ENCODE measurements around the gene SRGAP2. TPM values are rescaled to one million over a fixed set of nuclear protein-coding genes. Genes with fewer than 3 reads are reported as not detected.
"Not testable (repeated sequence)": the region's sequence is repeated elsewhere in the genome, so short reads cannot be mapped to it uniquely, and the experiment has no call there.

SRGAP2 gene
- polyA plus RNA-seq, 1 donor from 2014 or later: 18.5 TPM

DNA sequence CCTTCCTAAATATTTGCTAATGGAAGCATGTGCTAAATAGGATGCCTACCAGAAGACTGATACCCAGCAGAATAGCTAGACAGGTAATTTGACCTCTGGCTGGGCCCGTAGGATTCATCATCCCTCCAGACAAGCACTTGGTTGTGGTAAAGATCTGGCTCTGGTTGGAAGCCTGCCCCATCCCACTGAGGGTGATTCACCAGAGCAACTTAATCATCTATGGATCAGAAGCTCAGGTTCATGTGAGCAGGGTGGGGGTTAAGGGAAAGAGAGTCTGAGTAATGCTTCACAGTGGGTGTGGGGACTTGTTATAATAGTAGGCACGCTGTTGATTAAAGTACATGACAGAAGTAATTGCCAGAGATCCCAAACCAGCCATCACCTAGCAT lies 27.2 kb upstream of the SRGAP2 start:
- not testable (repeated sequence) for H3K27ac ChIP-seq (ENCODE audit: low read length); H3K9ac ChIP-seq (ENCODE audit: low read length); H3K27me3 ChIP-seq (ENCODE audit: insufficient read depth, low read depth, low read length); H3K9me2 ChIP-seq (ENCODE audit: insufficient read depth, low read length); H3F3A ChIP-seq (ENCODE audit: insufficient read depth, low read length, poor library complexity, severe bottlenecking); H3K4me3 ChIP-seq (ENCODE audit: low read length); H3K4me2 ChIP-seq (ENCODE audit: low read length); H3K79me2 ChIP-seq (replicated peaks; ENCODE audit: insufficient read depth, low read length); H2AFZ ChIP-seq (ENCODE audit: low read depth, low read length); H3K9me3 ChIP-seq (ENCODE audit: low read length); H4K20me1 ChIP-seq (ENCODE audit: insufficient read depth); H3K36me3 ChIP-seq (ENCODE audit: insufficient read depth, low read length)

DNA sequence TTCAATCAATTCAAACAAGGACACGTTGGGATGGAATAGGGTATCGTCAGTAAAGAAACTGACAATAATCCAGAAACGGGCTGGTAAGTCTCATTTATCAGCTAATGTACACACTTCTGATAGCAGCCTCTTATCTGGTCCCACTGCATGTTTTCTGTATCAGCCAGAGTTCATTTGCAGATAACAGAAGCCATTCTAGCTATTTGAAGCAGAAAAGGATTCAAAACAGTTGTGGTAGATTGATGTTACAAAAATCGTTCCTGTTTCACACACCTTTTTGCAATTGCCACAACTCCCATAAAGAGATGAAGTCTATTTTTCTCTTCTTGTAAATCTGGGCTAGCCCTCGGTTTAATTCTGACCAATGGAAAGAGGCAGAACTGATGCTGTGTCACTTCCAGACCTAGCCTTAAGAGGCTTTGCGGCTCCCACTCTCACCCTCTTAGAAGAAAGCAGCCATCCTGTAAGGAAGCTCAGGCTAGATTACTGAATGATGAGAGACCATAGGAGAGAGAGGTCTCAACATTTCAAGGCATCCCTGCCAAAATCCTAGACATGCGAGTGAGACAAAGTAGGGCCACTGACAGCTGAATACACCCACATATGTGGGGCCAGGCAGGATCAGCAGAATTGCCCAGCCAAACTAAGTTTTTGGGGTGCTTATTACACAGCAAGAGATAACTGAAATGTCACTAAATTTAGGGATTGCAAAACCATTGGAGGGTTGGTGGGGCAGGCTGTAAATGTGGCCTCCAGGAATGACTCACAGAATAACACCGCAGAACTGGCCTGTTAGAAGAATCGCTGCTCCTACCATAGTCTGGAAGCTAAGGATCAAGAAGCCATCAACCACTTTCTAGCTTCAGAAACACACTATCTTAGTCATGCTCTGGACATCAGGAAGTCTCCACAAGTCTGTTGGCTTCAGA lies 25.0 kb upstream of the SRGAP2 start:
- H2AFZ ChIP-seq (ENCODE audit: low read depth, low read length); H3K9ac ChIP-seq (ENCODE audit: low read length); H3K9me2 ChIP-seq (ENCODE audit: insufficient read depth, low read length); H3F3A ChIP-seq (ENCODE audit: insufficient read depth, low read length, poor library complexity, severe bottlenecking); H4K20me1 ChIP-seq (ENCODE audit: insufficient read depth); H3K27ac ChIP-seq (ENCODE audit: low read length); H3K27me3 ChIP-seq (ENCODE audit: insufficient read depth, low read depth, low read length); H3K9me3 ChIP-seq (ENCODE audit: low read length); H3K4me2 ChIP-seq (ENCODE audit: low read length); H3K79me2 ChIP-seq (replicated peaks; ENCODE audit: insufficient read depth, low read length); H3K4me3 ChIP-seq (ENCODE audit: low read length); H3K36me3 ChIP-seq (ENCODE audit: insufficient read depth, low read length): not testable (repeated sequence)

DNA sequence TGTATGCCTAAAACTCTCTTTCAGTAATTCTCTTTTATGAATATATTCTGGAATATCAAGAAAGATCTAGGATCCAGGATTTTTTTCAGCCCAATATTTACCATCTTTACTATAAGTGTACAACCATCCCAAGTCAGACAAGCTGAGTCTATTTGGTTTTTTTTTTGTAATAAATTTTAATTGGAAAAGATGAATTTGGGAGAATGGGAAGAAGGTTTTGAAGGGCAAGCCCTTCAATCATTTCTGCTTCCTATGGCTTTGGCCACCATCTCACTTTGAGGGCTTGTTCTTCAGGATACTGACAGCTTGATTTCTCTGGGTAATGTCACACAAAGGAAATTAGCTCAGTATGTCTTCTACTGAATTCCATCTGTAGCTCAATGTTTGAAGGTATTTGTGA lies 23.7 kb upstream of the SRGAP2 start:
- not testable (repeated sequence) for H3K36me3 ChIP-seq (ENCODE audit: insufficient read depth, low read length); H2AFZ ChIP-seq (ENCODE audit: low read depth, low read length); H3K9me3 ChIP-seq (ENCODE audit: low read length); H3F3A ChIP-seq (ENCODE audit: insufficient read depth, low read length, poor library complexity, severe bottlenecking); H3K9me2 ChIP-seq (ENCODE audit: insufficient read depth, low read length); H3K9ac ChIP-seq (ENCODE audit: low read length); H3K4me3 ChIP-seq (ENCODE audit: low read length); H3K4me2 ChIP-seq (ENCODE audit: low read length); H4K20me1 ChIP-seq (ENCODE audit: insufficient read depth); H3K27me3 ChIP-seq (ENCODE audit: insufficient read depth, low read depth, low read length); H3K79me2 ChIP-seq (replicated peaks; ENCODE audit: insufficient read depth, low read length); H3K27ac ChIP-seq (ENCODE audit: low read length)

DNA sequence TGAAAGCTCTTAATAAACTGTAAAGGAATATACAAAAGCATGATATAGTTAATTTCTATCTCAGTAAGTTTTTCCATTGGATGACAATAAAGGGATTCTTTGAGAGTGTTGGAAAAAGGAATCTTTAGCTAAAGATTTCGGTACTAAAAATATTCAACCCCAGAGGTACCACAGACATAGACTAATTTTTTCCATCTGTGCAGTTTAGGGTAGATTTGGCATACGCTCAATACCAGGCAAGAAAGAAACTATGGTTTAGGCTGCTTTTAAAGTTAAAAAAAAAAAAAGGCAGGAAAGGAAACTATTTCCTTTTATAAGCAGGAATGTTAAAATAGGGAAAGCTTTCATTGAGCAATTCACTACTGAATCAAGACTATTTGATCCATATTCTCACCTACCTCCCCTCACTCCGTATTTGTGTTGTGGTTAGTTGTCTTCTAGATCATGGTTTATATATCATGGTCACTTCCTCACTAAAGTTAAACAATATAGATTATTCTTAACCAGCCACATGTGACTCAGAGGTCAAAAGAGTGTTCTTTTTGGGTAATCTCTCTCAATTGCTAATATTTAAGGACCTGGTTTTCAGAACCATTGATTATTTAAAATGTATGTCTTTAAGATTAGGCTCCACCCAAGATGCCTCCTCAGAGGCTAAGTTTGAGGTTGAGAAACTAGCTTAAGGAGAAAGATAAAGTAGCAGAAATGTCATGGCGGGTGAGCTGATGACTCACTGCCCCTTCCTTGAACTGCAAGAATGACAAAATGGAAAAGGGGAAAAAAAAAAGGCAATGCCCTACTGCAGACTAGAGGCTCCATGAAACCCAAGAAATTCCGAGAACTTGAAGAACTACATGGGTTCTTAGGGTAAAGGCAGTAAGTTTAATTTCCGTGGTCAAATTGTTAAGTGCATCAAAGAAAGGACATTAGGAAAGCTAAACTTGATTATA lies 20.7 kb upstream of the SRGAP2 start:
- not testable (repeated sequence) for H3K27me3 ChIP-seq (ENCODE audit: insufficient read depth, low read depth, low read length); H3F3A ChIP-seq (ENCODE audit: insufficient read depth, low read length, poor library complexity, severe bottlenecking); H3K9ac ChIP-seq (ENCODE audit: low read length)

DNA sequence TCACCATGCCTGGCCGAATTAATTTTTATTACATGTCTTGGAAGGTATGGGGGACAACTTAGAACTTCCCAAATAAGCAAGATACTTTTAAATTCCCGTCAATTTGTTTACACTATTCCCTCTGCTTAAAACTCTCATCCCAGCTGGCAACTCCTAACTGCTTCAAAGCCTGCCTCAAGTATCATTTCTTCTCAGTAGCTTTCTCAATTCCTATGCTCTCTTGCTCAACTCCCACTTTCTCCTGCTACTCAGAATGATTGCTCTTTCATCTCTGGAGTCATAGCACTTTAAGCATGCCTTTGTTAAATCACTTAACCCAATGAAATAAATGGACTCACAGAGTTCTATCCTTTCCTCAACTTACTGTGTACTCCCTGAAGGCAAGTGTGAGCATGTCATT lies 19.6 kb upstream of the SRGAP2 start:
- not testable (repeated sequence) for H3K4me3 ChIP-seq (ENCODE audit: low read length); H3K27me3 ChIP-seq (ENCODE audit: insufficient read depth, low read depth, low read length); H3K9me2 ChIP-seq (ENCODE audit: insufficient read depth, low read length); H3F3A ChIP-seq (ENCODE audit: insufficient read depth, low read length, poor library complexity, severe bottlenecking); H3K9ac ChIP-seq (ENCODE audit: low read length); H3K79me2 ChIP-seq (replicated peaks; ENCODE audit: insufficient read depth, low read length); H3K4me2 ChIP-seq (ENCODE audit: low read length); H3K36me3 ChIP-seq (ENCODE audit: insufficient read depth, low read length); H3K9me3 ChIP-seq (ENCODE audit: low read length); H4K20me1 ChIP-seq (ENCODE audit: insufficient read depth); H2AFZ ChIP-seq (ENCODE audit: low read depth, low read length); H3K27ac ChIP-seq (ENCODE audit: low read length)

More for the DNA sequence above, 20.7 kb upstream of the SRGAP2 start:
- H3K9me3 ChIP-seq (ENCODE audit: low read length); H3K27ac ChIP-seq (ENCODE audit: low read length); H3K4me2 ChIP-seq (ENCODE audit: low read length); H3K4me3 ChIP-seq (ENCODE audit: low read length); H3K9me2 ChIP-seq (ENCODE audit: insufficient read depth, low read length); H2AFZ ChIP-seq (ENCODE audit: low read depth, low read length); H4K20me1 ChIP-seq (ENCODE audit: insufficient read depth); H3K36me3 ChIP-seq (ENCODE audit: insufficient read depth, low read length); H3K79me2 ChIP-seq (replicated peaks; ENCODE audit: insufficient read depth, low read length): not testable (repeated sequence)

DNA sequence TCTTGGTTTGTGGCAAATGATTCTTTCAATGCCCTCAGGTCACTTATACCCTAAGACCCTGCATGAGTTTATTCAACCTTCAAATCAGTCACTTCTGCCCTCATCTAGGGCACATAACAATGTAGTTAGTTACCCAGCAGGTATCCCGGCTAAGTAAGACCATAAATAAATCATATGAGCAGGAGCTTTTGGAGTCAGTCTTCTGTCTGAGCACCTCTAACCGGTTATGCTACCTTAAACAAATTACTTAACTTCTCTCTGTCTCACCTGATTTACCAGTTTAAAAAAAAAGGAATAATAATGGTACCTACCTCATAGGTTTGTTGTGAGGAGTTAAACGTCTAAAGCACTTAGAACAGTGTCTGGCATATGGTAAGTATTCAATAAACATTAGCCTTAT lies 17.6 kb upstream of the SRGAP2 start:
- H4K20me1 ChIP-seq (ENCODE audit: insufficient read depth); H2AFZ ChIP-seq (ENCODE audit: low read depth, low read length); H3F3A ChIP-seq (ENCODE audit: insufficient read depth, low read length, poor library complexity, severe bottlenecking); H3K79me2 ChIP-seq (replicated peaks; ENCODE audit: insufficient read depth, low read length); H3K9me2 ChIP-seq (ENCODE audit: insufficient read depth, low read length); H3K4me2 ChIP-seq (ENCODE audit: low read length); H3K36me3 ChIP-seq (ENCODE audit: insufficient read depth, low read length); H3K4me3 ChIP-seq (ENCODE audit: low read length); H3K9me3 ChIP-seq (ENCODE audit: low read length); H3K27me3 ChIP-seq (ENCODE audit: insufficient read depth, low read depth, low read length); H3K9ac ChIP-seq (ENCODE audit: low read length); H3K27ac ChIP-seq (ENCODE audit: low read length): not testable (repeated sequence)

DNA sequence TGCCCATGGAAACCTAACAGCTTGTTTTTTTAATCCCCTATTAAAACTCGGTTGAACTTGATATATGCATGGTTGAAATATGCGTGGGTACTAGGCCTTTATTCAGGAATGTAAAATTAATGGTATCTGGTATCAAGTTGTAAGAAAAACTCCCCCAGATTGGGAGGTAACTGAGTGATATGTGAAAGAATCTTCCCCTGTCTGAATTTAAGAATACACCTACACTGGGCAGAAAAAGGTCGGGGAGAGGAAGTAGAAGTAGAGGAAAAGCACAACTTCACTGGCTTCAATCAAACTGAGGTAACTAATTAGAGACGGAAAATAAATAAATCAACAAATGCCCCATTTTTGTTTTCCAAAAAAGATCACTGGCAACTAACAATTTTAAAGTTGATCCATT lies 16.5 kb upstream of the SRGAP2 start:
- not testable (repeated sequence) for H3F3A ChIP-seq (ENCODE audit: insufficient read depth, low read length, poor library complexity, severe bottlenecking); H3K27ac ChIP-seq (ENCODE audit: low read length); H4K20me1 ChIP-seq (ENCODE audit: insufficient read depth); H3K4me3 ChIP-seq (ENCODE audit: low read length); H3K27me3 ChIP-seq (ENCODE audit: insufficient read depth, low read depth, low read length); H3K4me2 ChIP-seq (ENCODE audit: low read length); H3K36me3 ChIP-seq (ENCODE audit: insufficient read depth, low read length); H3K9me2 ChIP-seq (ENCODE audit: insufficient read depth, low read length); H2AFZ ChIP-seq (ENCODE audit: low read depth, low read length); H3K9me3 ChIP-seq (ENCODE audit: low read length); H3K79me2 ChIP-seq (replicated peaks; ENCODE audit: insufficient read depth, low read length); H3K9ac ChIP-seq (ENCODE audit: low read length)
